Stimulated activated CD8-positive, alpha-beta memory T cell treated with anti-CD3 and anti-CD28 coated beads, Interleukin-7, amount 100 ng/mL, for 4 hours (primary cell): ENCODE measurements around the gene XRCC3.

ENCODE experiments used
- DNase-seq, 2 donors: peaks; one replicate each; pipeline ENCODE4 v3.0.0-alpha.2; 2020; ENCODE audit warnings: low read depth in 2 of 2

The XRCC3 gene

GRCh38 chr14:103738701-103739451, 23.6 kb upstream of the XRCC3 start:
- DNase-seq: no peak

GRCh38 chr14:103738166-103738565, 22.9 kb upstream of the XRCC3 start:
- DNase-seq: no peak

- no peak for DNase-seq
Measured at GRCh38 chr14:103737432-103738045, 22.3 kb upstream of the XRCC3 start.

- DNase-seq: no peak
Measured at GRCh38 chr14:103736546-103737431, 21.5 kb upstream of the XRCC3 start.

GRCh38 chr14:103735815-103736545, 20.7 kb upstream of the XRCC3 start:
- no peak for DNase-seq

GRCh38 chr14:103735439-103735814, 20.2 kb upstream of the XRCC3 start:
- no peak for DNase-seq

GRCh38 chr14:103735022-103735421, 19.8 kb upstream of the XRCC3 start:
- DNase-seq: no peak

- DNase-seq: no peak
Measured at GRCh38 chr14:103734081-103734888, 19.0 kb upstream of the XRCC3 start.

- DNase-seq: no peak
Measured at GRCh38 chr14:103733651-103734050, 18.4 kb upstream of the XRCC3 start.

GRCh38 chr14:103732868-103733620, 17.8 kb upstream of the XRCC3 start:
- no peak for DNase-seq

GRCh38 chr14:103731916-103732867, 16.9 kb upstream of the XRCC3 start:
- DNase-seq: no peak

- DNase-seq: no peak
Measured at GRCh38 chr14:103731481-103731880, 16.2 kb upstream of the XRCC3 start.

- DNase-seq: no peak
Measured at GRCh38 chr14:103730490-103731035, 15.3 kb upstream of the XRCC3 start.

- no peak for DNase-seq
Measured at GRCh38 chr14:103729496-103730448, 14.5 kb upstream of the XRCC3 start.

GRCh38 chr14:103728721-103729120, 13.5 kb upstream of the XRCC3 start:
- no peak for DNase-seq

- DNase-seq: no peak
Measured at GRCh38 chr14:103728141-103728540, 12.9 kb upstream of the XRCC3 start.

- DNase-seq: no peak
Measured at GRCh38 chr14:103727313-103727980, 12.2 kb upstream of the XRCC3 start.
